ENCODE data around the gene ZIC5. TPM values are rescaled to one million over a fixed set of nuclear protein-coding genes. Genes with fewer than 3 reads are reported as not detected.

The ZIC5 gene
- total and polyA plus RNA-seq, 2 of the 13 experiments (the other 11 are each of a cell fraction or from before 2014, with no cell fraction given), result 0.02 to 0.07 TPM

GRCh38 chr13:99941086-99941485, 30.5 kb downstream of the ZIC5 start (continued):
- TF ChIP-seq ZBTB40 (IDR thresholded peaks at IDR 0.05) (no peak), ZBTB40 (CRISPR knock-in tag; IDR thresholded peaks at IDR 0.05) (no peak; the same call in 1 of the 2 replicates), MBD4 (IDR thresholded peaks at IDR 0.05; ENCODE audit: borderline replicate concordance, low read length) (no peak), POGZ (CRISPR knock-in tag; IDR thresholded peaks at IDR 0.05) (peak; percentile 60), RELA (CRISPR knock-in tag; IDR thresholded peaks at IDR 0.05) (no peak), ZXDC (CRISPR knock-in tag; IDR thresholded peaks at IDR 0.05) (no peak), ZNF230 (CRISPR knock-in tag; IDR thresholded peaks at IDR 0.05) (no peak), ZNF331 (CRISPR knock-in tag; IDR thresholded peaks at IDR 0.05) (peak; percentile 71), ZNF333 (CRISPR knock-in tag; IDR thresholded peaks at IDR 0.05; ENCODE audit: borderline replicate concordance) (no peak), TBL1XR1 (IDR thresholded peaks at IDR 0.05; ENCODE audit: borderline replicate concordance, low read length, partially characterized antibody) (no peak), ZNF614 (CRISPR knock-in tag; IDR thresholded peaks at IDR 0.05; ENCODE audit: borderline replicate concordance) (no peak), BHLHE40 (IDR thresholded peaks at IDR 0.05; ENCODE audit: low read length) (no peak), ATRX (CRISPR knock-in tag; IDR thresholded peaks at IDR 0.05; ENCODE audit: borderline replicate concordance) (no peak), ZFP82 (CRISPR knock-in tag; IDR thresholded peaks at IDR 0.05; ENCODE audit: borderline replicate concordance) (no peak), ZNF280B (CRISPR knock-in tag; IDR thresholded peaks at IDR 0.05; ENCODE audit: borderline replicate concordance) (no peak), SMARCC2 (IDR thresholded peaks at IDR 0.05) (no peak), KLF13 (CRISPR knock-in tag; IDR thresholded peaks at IDR 0.05) (no peak), PAX8 (CRISPR knock-in tag; IDR thresholded peaks at IDR 0.05; ENCODE audit: borderline replicate concordance) (no peak)
